Kidney (tissue), 14 donors: Measurements from ENCODE around the gene TMEM30B. TPM values are rescaled to one million over a fixed set of nuclear protein-coding genes. Genes with fewer than 3 reads are reported as not detected.
A peak's percentile ranks its signal among the peaks of the same experiment; 100 is the strongest.
"Not testable (repeated sequence)": the region's sequence is repeated elsewhere in the genome, so short reads cannot be mapped to it uniquely, and the experiment has no call there.

ENCODE experiments used
- DNase-seq, 5 donors: peaks; one replicate each; pipeline ENCODE4 v3.0.0-alpha.2; 2013 to 2020
- FAIRE-seq: peaks from 2 replicates; lab custom pipeline; 2012; peaks lifted over from hg19 to GRCh38; lab: Jason Lieb, UNC
- H3K27ac ChIP-seq, 2 donors: one replicate each; pipeline ENCODE4 v1.7.0; 2013; ENCODE audit warnings: low read depth in 2 of 2, low read length in 2 of 2, inconsistent platforms in 1 of 2
- H3K27me3 ChIP-seq: one replicate; pipeline ENCODE4 v1.7.1; 2013; ENCODE audit warnings: low read length, inconsistent platforms; ENCODE audit not compliant: control insufficient read depth, insufficient read depth
- H3K36me3 ChIP-seq, 3 donors: one replicate each; pipeline versions ENCODE4 v1.7.0 to v1.7.1; 2013; ENCODE audit warnings: low read length in 3 of 3, control low read depth in 1 of 3, inconsistent platforms in 1 of 3; ENCODE audit not compliant: insufficient read depth in 3 of 3, control insufficient read depth in 2 of 3
- H3K4me1 ChIP-seq, 3 donors: one replicate each; pipeline versions ENCODE4 v1.7.0 to v1.7.1; 2013; ENCODE audit warnings: low read length in 3 of 3, inconsistent platforms in 1 of 3, low read depth in 1 of 3; ENCODE audit not compliant: control insufficient read depth in 2 of 3, insufficient read depth in 2 of 3
- H3K4me3 ChIP-seq, 3 donors: one replicate each; pipeline versions ENCODE4 v1.7.0 to v1.8.1; 2013; ENCODE audit warnings: low read length in 3 of 3, control low read depth in 1 of 3, inconsistent platforms in 1 of 3
- H3K9ac ChIP-seq, 3 donors: one replicate each; pipeline versions ENCODE4 v1.7.0 to v1.7.1; 2013; ENCODE audit warnings: low read length in 3 of 3, control low read depth in 1 of 3, inconsistent platforms in 1 of 3
- H3K9me3 ChIP-seq, 3 donors: one replicate each; pipeline versions ENCODE4 v1.7.0 to v1.7.1; 2013; ENCODE audit warnings: low read length in 3 of 3, control low read depth in 1 of 3, inconsistent platforms in 1 of 3; ENCODE audit not compliant: control insufficient read depth in 2 of 3, insufficient read depth in 1 of 3
- CTCF ChIP-seq: IDR thresholded peaks from 3 replicates; pipeline ENCODE4 v1.5.1; 2012; ENCODE audit warnings: mild to moderate bottlenecking, moderate library complexity, borderline replicate concordance; ENCODE audit not compliant: insufficient read depth; ENCODE audit errors: extremely low read depth
- intact Hi-C: fragments of 100-400 bp; cut with DNase I; formaldehyde crosslinking; loops from one replicate; pipeline ENCODE4 v1.11.1; 2022
- polyA plus RNA-seq: library from polyadenylated mRNA; stranded (reverse); fragments of 350-450 nt; fragmentation: Illumina TruSeq; extraction: RNeasy Lipid Tissue Mini Kit (QIAGEN cat#74804); gene quantifications from one replicate; pipeline ENCODE4 v1.2.3, GENCODE V29; 2014; ENCODE audit warnings: low read depth, low replicate concordance; ENCODE audit not compliant: insufficient read depth
- total RNA-seq: library from RNA; stranded (reverse); fragmentation: NEBNext Ultra II Directional; extraction: Animal tissue kit (Norgen Biotek cat#: 25700); gene quantifications from one replicate; pipeline ENCODE4 v1.2.1, GENCODE V29; 2021
- donor health status: control.
- donor health status: control.
- donor health status: control.
- donor health status: control.
- donor health status: control.
- donor health status: DM: yes; HTN: yes; CAD: no.
- donor health status: Normal renal cell carcinoma (clear cell type).

Gene TMEM30B
- total and polyA plus RNA-seq, 2 donors from 2014 or later, result 9.4 to 20.4 TPM

- Histone ChIP-seq H3K27me3 (peaks cover 8% of the 10 kb centered on the region), H3K4me1 (no peaks in the 10 kb centered on the region), H3K9ac (peak overlapping the region; percentile 23 to 58 (median 54)), H3K27ac (peak overlapping the region in 1 of 2 donors; percentile 52), H3K9me3 (no peaks in the 10 kb centered on the region), H3K36me3 (no peaks in the 10 kb centered on the region), H3K4me3 (peak overlapping the region; percentile 37 to 82 (median 67))
- FAIRE-seq (no peak), DNase-seq (peak; percentile 30 to 90 (median 41))
- intact Hi-C loops, result no loop called here
- no peak for TF ChIP-seq CTCF
These were observed 41.1 kb upstream of the TMEM30B start for GRCh38 chr14:61322011-61322798.

DNA sequence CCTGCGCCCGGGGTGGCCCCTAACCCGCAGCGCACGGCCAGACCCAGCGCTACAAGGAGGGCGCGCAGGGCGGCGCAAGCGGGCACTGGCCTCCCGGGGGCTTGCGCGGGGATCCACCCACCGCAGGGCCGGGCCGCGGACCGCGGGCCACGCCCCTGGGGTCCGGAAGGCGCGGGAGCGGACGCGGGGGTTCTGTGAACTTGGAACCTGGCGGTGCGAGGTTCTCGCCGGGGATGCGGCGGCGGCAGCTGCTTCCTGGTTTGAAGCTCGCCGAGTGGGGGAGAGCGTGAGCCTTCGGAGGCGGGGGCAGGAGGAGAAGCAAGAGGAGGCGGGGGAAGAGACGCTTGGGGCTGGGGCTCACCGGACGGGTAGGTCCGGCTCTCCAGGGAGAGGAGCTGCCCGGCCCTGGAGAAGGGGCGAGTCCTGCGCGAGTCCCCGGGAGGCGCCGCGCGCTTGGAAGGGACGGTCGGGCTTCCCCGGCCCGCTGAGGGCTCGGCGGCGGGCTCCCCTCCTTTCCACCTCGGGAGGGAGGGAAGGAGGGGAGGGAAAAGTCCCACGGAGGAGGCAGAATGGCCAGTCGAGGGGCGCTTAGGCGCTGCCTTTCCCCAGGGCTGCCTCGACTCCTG, 40.4 kb upstream of the TMEM30B start, which contains the start of gene PRKCH:
TSS of gene PRKCH (plus strand) at position 195 of the 626 bp plus-strand sequence. CDS start 523 bp downstream, outside the sequence.
- H3K4me1 ChIP-seq, result no peaks in the 10 kb centered on the region
- peak within 1 kb of the TSS; percentile 37 to 82 (median 67) for H3K4me3 ChIP-seq
- no peaks in the 10 kb centered on the region for H3K36me3 ChIP-seq
- intact Hi-C loops, result no loop called here
- H3K27me3 ChIP-seq, result peaks cover 8% of the 10 kb centered on the region
- H3K9ac ChIP-seq, result peak within 1 kb of the TSS in 2 of 3 donors; percentile 54 to 58
- peak within 1 kb of the TSS in 1 of 2 donors; percentile 63 for H3K27ac ChIP-seq
- no peak for TF ChIP-seq CTCF
- no peaks in the 10 kb centered on the region for H3K9me3 ChIP-seq
- peak; percentile 77 to 93 (median 81) for DNase-seq
- FAIRE-seq, result no peak

DNA sequence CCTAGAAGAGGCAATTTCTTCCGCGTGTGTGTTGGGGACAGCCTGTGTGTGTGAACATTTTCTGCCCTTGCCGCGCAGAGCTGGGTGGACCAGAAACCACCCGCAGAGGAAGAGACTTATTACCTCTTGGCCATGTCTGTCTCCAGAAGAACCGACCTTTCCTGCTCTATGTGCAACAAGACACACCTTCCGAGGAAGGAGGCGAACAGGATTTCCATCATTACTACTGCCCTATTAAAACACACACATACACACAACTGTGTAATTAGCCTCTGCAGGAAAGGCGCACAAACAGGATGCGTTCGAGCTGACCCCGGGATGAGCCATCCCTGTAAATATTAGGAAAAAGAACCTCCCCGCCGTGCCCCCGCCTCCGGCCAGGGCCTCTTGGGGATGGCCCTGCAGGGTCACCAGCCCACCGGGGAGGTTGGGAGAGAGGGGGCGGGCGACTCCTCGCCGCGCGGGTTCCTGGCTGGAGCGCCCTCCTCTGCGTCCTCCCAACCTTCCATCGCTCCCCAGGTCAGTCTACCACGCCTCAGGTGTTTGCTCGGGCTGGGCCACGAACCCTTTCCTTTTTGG, 39.8 kb upstream of the TMEM30B start:
- FAIRE-seq (no peak), DNase-seq (peak in 4 of 5 donors; percentile 5 to 81 (median 44))
- Histone ChIP-seq H3K36me3 (no peaks in the 10 kb centered on the region), H3K4me3 (peak overlapping the region; percentile 28 to 67 (median 29)), H3K4me1 (no peaks in the 10 kb centered on the region), H3K27ac (peak overlapping the region in 1 of 2 donors; percentile 63), H3K9ac (peak overlapping the region in 1 of 3 donors; percentile 58), H3K9me3 (no peaks in the 10 kb centered on the region), H3K27me3 (peaks cover 8% of the 10 kb centered on the region)
- intact Hi-C loops, result no loop called here
- TF ChIP-seq CTCF, result no peak

DNA sequence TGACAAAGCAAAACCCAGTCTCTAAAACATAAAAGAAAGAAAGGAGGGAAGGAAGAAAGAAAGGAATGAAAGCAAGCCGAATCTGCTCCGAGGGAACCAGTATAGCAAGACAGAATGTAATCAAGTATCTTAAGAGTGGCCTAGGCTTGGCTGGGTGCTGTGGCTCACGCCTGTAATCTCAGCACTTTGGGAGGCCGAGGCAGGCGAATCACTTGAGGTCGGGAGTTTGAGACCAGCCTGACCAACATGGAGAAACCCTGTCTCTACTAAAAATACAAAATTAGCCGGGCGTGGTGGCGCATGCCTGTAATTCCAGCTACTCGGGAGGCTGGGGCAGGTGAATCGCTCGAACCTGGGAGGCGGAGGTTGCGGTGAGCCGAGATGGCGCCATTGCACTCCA, 39.0 kb upstream of the TMEM30B start:
- H3K36me3 ChIP-seq, H3K4me1 ChIP-seq, intact Hi-C loops, H3K4me3 ChIP-seq, H3K27me3 ChIP-seq, H3K9me3 ChIP-seq, H3K27ac ChIP-seq, H3K9ac ChIP-seq, FAIRE-seq, DNase-seq: not testable (repeated sequence)
